GM23338 (cell line): ENCODE measurements around the gene HACL1.

Experiments used
- CREB1 ChIP-seq: fragments of 250-450 bp; sonication (Bioruptor Pico); IDR thresholded peaks from 2 replicates; pipeline ENCODE4 v1.5.0; 2020; ENCODE audit warnings: low read depth, mild to moderate bottlenecking, moderate library complexity
- CTCF ChIP-seq, 2 experiments: fragments of 200-600 bp in 1 of 2; sonication (generic) in 1 of 2; conservative IDR thresholded peaks; 2 replicates each; pipeline versions ENCODE4 v1.5.1 to v1.6.1; 2016 to 2017; ENCODE audit warnings: antibody characterized with exemption in 2 of 2, low read depth in 2 of 2, mild to moderate bottlenecking in 2 of 2, moderate library complexity in 1 of 2
- EZH2 ChIP-seq: fragments of 200-600 bp; sonication (generic); IDR thresholded peaks from one replicate; pipeline ENCODE4 v1.8.0; 2017; ENCODE audit warnings: antibody characterized with exemption, mild to moderate bottlenecking, low read depth; ENCODE audit not compliant: unreplicated experiment
- EZH2phosphoT487 ChIP-seq: fragments of 200-600 bp; sonication (generic); IDR thresholded peaks from one replicate; pipeline ENCODE4 v1.8.1; 2018; ENCODE audit warnings: antibody characterized with exemption; ENCODE audit not compliant: unreplicated experiment
- POLR2AphosphoS5 ChIP-seq: IDR thresholded peaks from 2 replicates; pipeline ENCODE4 v1.6.1; 2016; ENCODE audit warnings: antibody characterized with exemption, low read depth
- REST ChIP-seq: IDR thresholded peaks from one replicate; pipeline ENCODE4 v1.6.1; 2018; ENCODE audit warnings: antibody characterized with exemption; ENCODE audit not compliant: unreplicated experiment
- STAT1 ChIP-seq: IDR thresholded peaks from one replicate; pipeline ENCODE4 v1.6.1; 2016; ENCODE audit warnings: antibody characterized with exemption; ENCODE audit not compliant: unreplicated experiment
- ZNF114 ChIP-seq: fragments of 250-450 bp; sonication (Bioruptor Pico); IDR thresholded peaks from 2 replicates; pipeline ENCODE4 v1.5.0; 2020; ENCODE audit warnings: mild to moderate bottlenecking, moderate library complexity
- ZNF331 ChIP-seq: fragments of 250-450 bp; sonication (Bioruptor Pico); IDR thresholded peaks from 2 replicates; pipeline ENCODE4 v1.5.0; 2020; ENCODE audit warnings: low read depth, mild to moderate bottlenecking, moderate library complexity

DNA sequence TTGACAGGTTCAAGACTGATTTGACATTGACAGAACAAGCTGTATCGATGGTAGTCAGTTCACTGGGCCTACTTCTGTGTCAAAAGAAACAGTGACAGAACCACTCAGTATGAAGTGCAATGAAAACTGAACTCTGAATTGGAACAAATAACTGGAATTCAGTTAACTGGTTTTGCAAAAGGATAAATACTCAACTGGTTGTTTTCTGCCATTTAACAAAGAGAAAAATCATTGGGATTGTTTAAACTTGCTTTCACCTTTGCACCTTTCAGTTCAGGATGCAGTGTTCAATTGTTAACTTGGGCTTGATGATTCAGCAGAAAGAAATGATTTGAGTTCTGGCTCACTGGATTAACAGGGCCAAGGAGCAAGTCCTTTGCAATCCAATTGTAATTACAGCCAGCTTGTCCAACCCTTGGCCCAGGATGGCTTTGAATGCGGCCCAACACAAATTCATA lies 5.1 kb upstream of the HACL1 start:
- no peak for TF ChIP-seq POLR2AphosphoS5
- no peak for TF ChIP-seq REST
- TF ChIP-seq CTCF (conservative IDR thresholded peaks at IDR 0.05; ENCODE audit: low read depth in 2 of 2), result no peak
- no peak for TF ChIP-seq ZNF114 (CRISPR knock-in tag)
- no peak for TF ChIP-seq EZH2phosphoT487
- TF ChIP-seq EZH2, result no peak
- no peak for TF ChIP-seq ZNF331 (CRISPR knock-in tag)
- TF ChIP-seq CREB1 (CRISPR knock-in tag), result no peak
- no peak for TF ChIP-seq STAT1
